Fibroblast of lung (primary cell): Measurements from ENCODE around the gene HSPA9. TPM values are rescaled to one million over a fixed set of nuclear protein-coding genes. Genes with fewer than 3 reads are reported as not detected.

Experiments used
- DNase-seq, 2 donors: peaks; one replicate each; pipeline versions ENCODE4 v3.0.0 to v3.0.0-alpha.2; 2010; ENCODE audit warnings: low read depth in 2 of 2
- H2AFZ ChIP-seq: 2 replicates; pipeline ENCODE4 v1.5.1; 2012; ENCODE audit warnings: low read length, control low read depth, inconsistent platforms
- H3K27ac ChIP-seq: 2 replicates; pipeline ENCODE4 v1.5.1; 2011; ENCODE audit warnings: low read length, control low read depth; ENCODE audit not compliant: insufficient read depth
- H3K27me3 ChIP-seq: 2 replicates; pipeline ENCODE4 v1.5.1; 2011; ENCODE audit warnings: mild to moderate bottlenecking, low read length; ENCODE audit not compliant: control insufficient read depth, insufficient read depth
- H3K36me3 ChIP-seq: 2 replicates; pipeline ENCODE4 v1.5.1; 2011; ENCODE audit warnings: low read length; ENCODE audit not compliant: control insufficient read depth, insufficient read depth
- H3K4me1 ChIP-seq: 2 replicates; pipeline ENCODE4 v1.5.1; 2011; ENCODE audit warnings: low read length; ENCODE audit not compliant: control insufficient read depth, insufficient read depth; ENCODE audit errors: extremely low read depth
- H3K4me2 ChIP-seq: 2 replicates; pipeline ENCODE4 v1.5.1; 2011; ENCODE audit warnings: low read length, control low read depth; ENCODE audit not compliant: insufficient read depth; ENCODE audit errors: extremely low read depth
- H3K4me3 ChIP-seq, 4 experiments: fragments of 200-600 bp in 1 of 4; sonication (generic) in 1 of 4; replicated peaks in 1 of 4; 2 replicates each; pipeline ENCODE4 v1.5.1; 2011 to 2016; ENCODE audit warnings: low read length in 4 of 4, low read depth in 3 of 4, mild to moderate bottlenecking in 3 of 4, control low read depth in 2 of 4, inconsistent platforms in 1 of 4, mixed read lengths in 1 of 4; ENCODE audit not compliant: insufficient read depth in 1 of 4; ENCODE audit errors: control extremely low read depth in 1 of 4
- H3K79me2 ChIP-seq: 2 replicates; pipeline ENCODE4 v1.5.1; 2012; ENCODE audit warnings: mild to moderate bottlenecking, low read length, inconsistent platforms; ENCODE audit not compliant: control insufficient read depth, insufficient read depth
- H3K9ac ChIP-seq: 2 replicates; pipeline ENCODE4 v1.5.1; 2011; ENCODE audit warnings: mild to moderate bottlenecking, low read length, control low read depth; ENCODE audit not compliant: insufficient read depth
- H3K9me3 ChIP-seq: 2 replicates; pipeline ENCODE4 v1.5.1; 2012; ENCODE audit warnings: low read depth, low read length; ENCODE audit not compliant: control insufficient read depth, insufficient read depth
- H4K20me1 ChIP-seq: 2 replicates; pipeline ENCODE4 v1.5.1; 2011; ENCODE audit warnings: low read length; ENCODE audit not compliant: control insufficient read depth, insufficient read depth; ENCODE audit errors: extremely low read depth
- EZH2 ChIP-seq: IDR thresholded peaks from 2 replicates; pipeline ENCODE4 v1.5.1; 2012; ENCODE audit warnings: low read length, control low read depth, mild to moderate bottlenecking; ENCODE audit errors: missing control alignments
- polyA plus RNA-seq, 2 donors: library from polyadenylated mRNA; depleted of rRNA in 1 of 2; stranded (reverse) in 1 of 2; unstranded in 1 of 2; fragments of >200 nt; gene quantifications; 2 replicates each; pipeline ENCODE4 v1.2.1, GENCODE V29; 2011 to 2012; ENCODE audit warnings: missing spikeins in 1 of 2
- total RNA-seq: library from RNA; depleted of rRNA; stranded (reverse); fragments of >200 nt; gene quantifications from 2 replicates; pipeline ENCODE4 v1.2.1, GENCODE V29; 2014
- TF ChIP-seq, protein P1 (sequence below), 2 donors: IDR thresholded peaks in 1 of 2; conservative IDR thresholded peaks in 1 of 2; 1 replicate in 1 of 2; 2 replicates in 1 of 2; pipeline ENCODE4 v1.5.1; 2011 to 2012; ENCODE audit warnings: low read length in 2 of 2, control low read depth in 1 of 2, inconsistent platforms in 1 of 2, low read depth in 1 of 2, mild to moderate bottlenecking in 1 of 2

Gene HSPA9
- total and polyA plus RNA-seq, 2 donors (not counting 1 experiment from before 2014, with no cell fraction given), result 148 to 522 TPM

DNA sequence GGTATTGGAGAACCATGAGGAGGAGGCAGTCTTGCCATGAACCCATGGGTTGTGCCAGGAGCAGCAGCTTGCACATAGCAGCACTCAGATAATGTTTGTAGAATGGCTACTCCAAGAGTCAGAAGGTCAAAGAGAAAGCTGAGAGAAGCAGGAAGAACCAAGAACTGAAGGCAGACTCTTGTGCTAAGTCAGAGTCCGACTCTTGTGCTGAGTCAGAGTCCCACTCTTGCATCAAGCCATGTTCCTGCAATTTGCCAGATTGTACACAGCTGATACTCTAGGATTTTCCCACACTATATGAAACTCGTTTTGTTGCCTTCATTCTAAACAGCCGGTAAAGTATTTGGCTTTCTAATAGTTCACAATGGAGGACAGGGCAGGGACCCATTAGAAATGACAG lies 26.2 kb upstream of the HSPA9 start:
- H3K4me3 ChIP-seq, result no peak overlapping the region
- no peak overlapping the region for H3K4me2 ChIP-seq
- peaks cover 21% of the 10 kb centered on the region for H3K27me3 ChIP-seq
- no peak for TF ChIP-seq EZH2
- peaks cover 2% of the 10 kb centered on the region for H3K4me1 ChIP-seq
- no peaks in the 10 kb centered on the region for H4K20me1 ChIP-seq
- H3K9ac ChIP-seq, result no peak overlapping the region
- H2AFZ ChIP-seq, result no peak overlapping the region
- no peak overlapping the region for H3K27ac ChIP-seq
- peak; percentile 27 to 97 for DNase-seq
- no peaks in the 10 kb centered on the region for H3K9me3 ChIP-seq
- no peaks in the 10 kb centered on the region for H3K79me2 ChIP-seq
- H3K36me3 ChIP-seq, result no peaks in the 10 kb centered on the region

DNA sequence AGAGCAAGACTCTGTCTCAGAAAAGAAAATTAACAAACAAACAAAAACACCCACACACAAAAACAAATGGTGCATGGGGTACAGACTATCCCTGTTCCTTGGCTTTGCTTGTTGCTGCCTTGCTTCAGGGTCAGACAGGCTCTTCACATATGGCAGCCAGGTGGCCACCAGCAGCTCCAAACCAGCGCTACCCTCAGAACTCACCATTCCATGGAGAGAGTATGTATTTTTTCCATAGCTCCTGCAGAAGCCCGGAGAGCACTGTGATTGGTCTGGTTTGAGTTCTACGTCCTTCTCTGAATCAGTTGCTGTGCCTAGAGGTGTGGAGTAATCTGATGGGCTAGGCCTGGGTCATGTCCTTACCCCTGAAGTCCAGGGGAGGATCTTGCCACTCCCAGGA lies 25.2 kb upstream of the HSPA9 start:
- H3K27ac ChIP-seq, result no peak overlapping the region
- no peaks in the 10 kb centered on the region for H3K36me3 ChIP-seq
- DNase-seq, result no peak
- H3K27me3 ChIP-seq, result peaks cover 16% of the 10 kb centered on the region
- H3K4me2 ChIP-seq, result no peak overlapping the region
- H3K9ac ChIP-seq, result no peak overlapping the region
- no peaks in the 10 kb centered on the region for H3K9me3 ChIP-seq
- H3K4me3 ChIP-seq, result no peak overlapping the region
- no peak for TF ChIP-seq EZH2
- TF ChIP-seq, protein P1, sequence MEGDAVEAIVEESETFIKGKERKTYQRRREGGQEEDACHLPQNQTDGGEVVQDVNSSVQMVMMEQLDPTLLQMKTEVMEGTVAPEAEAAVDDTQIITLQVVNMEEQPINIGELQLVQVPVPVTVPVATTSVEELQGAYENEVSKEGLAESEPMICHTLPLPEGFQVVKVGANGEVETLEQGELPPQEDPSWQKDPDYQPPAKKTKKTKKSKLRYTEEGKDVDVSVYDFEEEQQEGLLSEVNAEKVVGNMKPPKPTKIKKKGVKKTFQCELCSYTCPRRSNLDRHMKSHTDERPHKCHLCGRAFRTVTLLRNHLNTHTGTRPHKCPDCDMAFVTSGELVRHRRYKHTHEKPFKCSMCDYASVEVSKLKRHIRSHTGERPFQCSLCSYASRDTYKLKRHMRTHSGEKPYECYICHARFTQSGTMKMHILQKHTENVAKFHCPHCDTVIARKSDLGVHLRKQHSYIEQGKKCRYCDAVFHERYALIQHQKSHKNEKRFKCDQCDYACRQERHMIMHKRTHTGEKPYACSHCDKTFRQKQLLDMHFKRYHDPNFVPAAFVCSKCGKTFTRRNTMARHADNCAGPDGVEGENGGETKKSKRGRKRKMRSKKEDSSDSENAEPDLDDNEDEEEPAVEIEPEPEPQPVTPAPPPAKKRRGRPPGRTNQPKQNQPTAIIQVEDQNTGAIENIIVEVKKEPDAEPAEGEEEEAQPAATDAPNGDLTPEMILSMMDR (conservative IDR thresholded peaks at IDR 0.05 in 1 of 2, IDR thresholded peaks at IDR 0.05 in 1 of 2; ENCODE audit: low read depth in 1 of 2, low read length in 2 of 2), result no peak
- no peaks in the 10 kb centered on the region for H3K79me2 ChIP-seq
- H4K20me1 ChIP-seq, result no peaks in the 10 kb centered on the region
- H2AFZ ChIP-seq, result no peak overlapping the region
- peaks cover 2% of the 10 kb centered on the region for H3K4me1 ChIP-seq

DNA sequence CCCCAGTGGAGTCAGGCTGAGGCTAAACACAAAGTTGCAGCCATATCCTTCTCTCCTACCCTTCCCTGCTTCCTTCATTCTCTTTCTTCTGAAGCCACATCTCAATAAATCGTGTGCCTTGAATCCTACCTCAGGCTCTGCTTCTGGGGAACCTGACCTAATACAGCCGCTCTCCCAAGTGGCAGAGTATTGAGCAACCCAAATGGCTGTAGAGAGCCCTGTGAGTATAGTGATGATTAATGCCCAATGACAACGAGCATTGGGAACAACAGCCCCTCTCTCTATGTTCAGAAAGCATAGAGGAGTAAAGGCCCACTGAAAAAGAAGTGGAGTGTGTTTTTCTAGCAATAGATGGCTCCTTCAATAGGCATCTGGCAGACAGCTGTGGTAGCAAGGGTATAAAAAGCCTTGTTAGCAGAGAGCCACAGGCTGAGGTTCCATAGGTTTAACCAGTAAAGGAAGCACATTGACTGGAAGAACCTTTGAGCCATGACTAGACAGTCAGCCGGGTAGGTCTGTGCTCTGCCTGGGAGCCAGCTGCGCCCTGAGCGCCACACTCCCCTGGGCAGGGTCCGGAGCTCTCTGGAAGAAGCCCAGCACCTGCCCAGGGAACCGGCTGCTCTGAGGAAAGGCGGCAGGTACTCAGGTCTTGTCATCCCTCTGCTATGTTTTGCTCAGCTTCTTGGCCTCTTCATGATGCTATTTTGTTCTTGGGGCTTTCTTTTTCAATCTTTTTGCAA lies 22.6 kb upstream of the HSPA9 start:
- no peak overlapping the region for H3K9ac ChIP-seq
- no peak for TF ChIP-seq EZH2
- TF ChIP-seq, protein P1 (conservative IDR thresholded peaks at IDR 0.05 in 1 of 2, IDR thresholded peaks at IDR 0.05 in 1 of 2; ENCODE audit: low read depth in 1 of 2, low read length in 2 of 2), result no peak
- peaks cover 12% of the 10 kb centered on the region for H3K27me3 ChIP-seq
- H4K20me1 ChIP-seq, result no peaks in the 10 kb centered on the region
- H3K36me3 ChIP-seq, result no peaks in the 10 kb centered on the region
- H3K4me2 ChIP-seq, result no peak overlapping the region
- H3K4me1 ChIP-seq, result peaks cover 2% of the 10 kb centered on the region
- H2AFZ ChIP-seq, result no peak overlapping the region
- H3K27ac ChIP-seq, result no peak overlapping the region
- no peaks in the 10 kb centered on the region for H3K9me3 ChIP-seq
- no peaks in the 10 kb centered on the region for H3K79me2 ChIP-seq
- DNase-seq, result no peak
- no peak overlapping the region for H3K4me3 ChIP-seq
